Measurements from ENCODE around the gene MC2R.

Gene MC2R

GRCh38 chr18:13932285-13933025 lies 17.1 kb upstream of the MC2R start:
- TF ChIP-seq, protein P1, sequence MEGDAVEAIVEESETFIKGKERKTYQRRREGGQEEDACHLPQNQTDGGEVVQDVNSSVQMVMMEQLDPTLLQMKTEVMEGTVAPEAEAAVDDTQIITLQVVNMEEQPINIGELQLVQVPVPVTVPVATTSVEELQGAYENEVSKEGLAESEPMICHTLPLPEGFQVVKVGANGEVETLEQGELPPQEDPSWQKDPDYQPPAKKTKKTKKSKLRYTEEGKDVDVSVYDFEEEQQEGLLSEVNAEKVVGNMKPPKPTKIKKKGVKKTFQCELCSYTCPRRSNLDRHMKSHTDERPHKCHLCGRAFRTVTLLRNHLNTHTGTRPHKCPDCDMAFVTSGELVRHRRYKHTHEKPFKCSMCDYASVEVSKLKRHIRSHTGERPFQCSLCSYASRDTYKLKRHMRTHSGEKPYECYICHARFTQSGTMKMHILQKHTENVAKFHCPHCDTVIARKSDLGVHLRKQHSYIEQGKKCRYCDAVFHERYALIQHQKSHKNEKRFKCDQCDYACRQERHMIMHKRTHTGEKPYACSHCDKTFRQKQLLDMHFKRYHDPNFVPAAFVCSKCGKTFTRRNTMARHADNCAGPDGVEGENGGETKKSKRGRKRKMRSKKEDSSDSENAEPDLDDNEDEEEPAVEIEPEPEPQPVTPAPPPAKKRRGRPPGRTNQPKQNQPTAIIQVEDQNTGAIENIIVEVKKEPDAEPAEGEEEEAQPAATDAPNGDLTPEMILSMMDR (IDR thresholded peaks at IDR 0.05; ENCODE audit: low read depth, low read length, missing control alignments): no peak
- H3K27me3 ChIP-seq (replicated peaks): no peaks in the 10 kb centered on the region
- no peaks in the 10 kb centered on the region for H3K36me3 ChIP-seq (replicated peaks)
- DNase-seq: no peak
- H3K27ac ChIP-seq: no peak overlapping the region
- H3K4me3 ChIP-seq (ENCODE audit: low read depth, low read length): no peak overlapping the region
- in situ Hi-C loops (cut with HindIII; ENCODE audit: low pct_ligation_motif_present, low sequenced_read_pairs): no loop called here

- TF ChIP-seq, protein P1 (IDR thresholded peaks at IDR 0.05; ENCODE audit: low read depth, low read length, missing control alignments): no peak
- DNase-seq: no peak
- no peaks in the 10 kb centered on the region for H3K27me3 ChIP-seq (replicated peaks)
- no peaks in the 10 kb centered on the region for H3K36me3 ChIP-seq (replicated peaks)
- H3K27ac ChIP-seq: no peak overlapping the region
- in situ Hi-C loops (cut with HindIII; ENCODE audit: low pct_ligation_motif_present, low sequenced_read_pairs): no loop called here
- H3K4me3 ChIP-seq (ENCODE audit: low read depth, low read length): no peak overlapping the region
Observed at GRCh38 chr18:13930964-13931363, 15.6 kb upstream of the MC2R start.

DNA sequence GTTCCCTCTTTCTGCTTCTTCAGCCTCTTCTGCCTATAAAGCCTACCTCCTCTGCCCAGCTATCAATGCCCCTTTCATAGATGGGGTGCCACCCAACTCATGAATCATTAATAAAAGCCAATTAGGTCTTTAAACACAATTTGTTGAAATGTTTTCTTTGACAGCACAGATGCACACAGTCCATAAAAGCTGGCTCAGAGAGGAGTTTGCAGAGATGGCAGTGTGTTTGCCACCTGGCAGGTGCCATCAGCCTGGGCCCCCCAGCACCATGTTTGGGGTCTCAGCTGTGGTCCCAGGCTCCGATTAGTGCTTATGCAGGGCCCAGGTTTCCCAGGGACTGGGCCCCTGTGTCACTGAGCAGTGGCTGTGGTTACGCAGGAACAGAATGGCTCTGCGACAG lies 7.9 kb upstream of the MC2R start:
- in situ Hi-C loops (cut with HindIII; ENCODE audit: low pct_ligation_motif_present, low sequenced_read_pairs): no loop called here
- TF ChIP-seq, protein P1 (IDR thresholded peaks at IDR 0.05; ENCODE audit: low read depth, low read length, missing control alignments): no peak
- DNase-seq: no peak
- Histone ChIP-seq H3K4me3 (ENCODE audit: low read depth, low read length) (no peak overlapping the region), H3K27me3 (replicated peaks) (no peaks in the 10 kb centered on the region), H3K36me3 (replicated peaks) (no peaks in the 10 kb centered on the region), H3K27ac (no peak overlapping the region)

DNA sequence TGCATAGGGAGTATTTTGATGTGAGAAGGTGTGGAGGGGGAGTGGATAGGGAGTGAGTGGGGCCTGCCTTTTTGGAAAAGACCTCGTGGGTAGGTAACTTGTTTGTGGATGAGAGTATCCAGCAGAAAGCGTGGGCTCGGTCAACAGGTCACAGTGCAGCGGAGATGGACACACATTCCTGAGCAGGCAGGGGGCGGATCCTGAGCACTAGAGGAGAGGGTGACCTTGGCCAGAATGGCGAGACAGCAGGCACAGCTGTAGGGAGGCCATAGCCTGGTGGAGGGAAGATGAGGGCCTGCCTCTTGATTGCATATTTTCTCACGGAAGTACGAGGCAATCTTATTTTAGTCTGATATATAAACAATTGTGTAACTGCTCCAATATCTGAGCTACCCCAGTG lies 3.6 kb upstream of the MC2R start:
- Histone ChIP-seq H3K4me3 (ENCODE audit: low read depth, low read length) (no peak overlapping the region), H3K27me3 (replicated peaks) (no peaks in the 10 kb centered on the region), H3K27ac (no peak overlapping the region), H3K36me3 (replicated peaks) (no peaks in the 10 kb centered on the region)
- in situ Hi-C loops (cut with HindIII; ENCODE audit: low pct_ligation_motif_present, low sequenced_read_pairs): no loop called here
- no peak for DNase-seq
- TF ChIP-seq, protein P1 (IDR thresholded peaks at IDR 0.05; ENCODE audit: low read depth, low read length, missing control alignments): no peak

DNA sequence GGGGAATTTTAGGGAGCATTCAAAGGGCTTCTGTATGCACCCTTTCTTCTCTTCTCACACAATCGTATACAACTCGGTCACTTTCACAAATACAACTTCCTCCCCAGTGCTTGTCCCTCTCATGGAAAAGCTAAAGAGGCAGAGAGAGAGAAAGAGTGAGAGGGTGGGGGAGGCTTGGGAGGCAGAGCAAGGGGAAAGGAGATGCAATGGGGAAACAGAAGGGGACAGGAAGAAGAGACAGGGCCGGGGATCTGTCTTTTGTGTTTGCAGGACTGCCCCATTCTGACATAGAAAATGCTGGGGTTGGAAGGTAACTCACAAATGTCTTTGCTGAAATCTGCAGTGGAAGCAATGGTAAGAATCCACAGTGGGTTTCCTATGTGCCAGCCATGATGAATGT lies 2.1 kb upstream of the MC2R start:
- H3K27ac ChIP-seq: no peak overlapping the region

More for the DNA sequence above, 2.1 kb upstream of the MC2R start:
- no peak for DNase-seq
- in situ Hi-C loops (cut with HindIII; ENCODE audit: low pct_ligation_motif_present, low sequenced_read_pairs): no loop called here
- TF ChIP-seq, protein P1 (IDR thresholded peaks at IDR 0.05; ENCODE audit: low read depth, low read length, missing control alignments): no peak
- Histone ChIP-seq H3K27me3 (replicated peaks) (no peaks in the 10 kb centered on the region), H3K36me3 (replicated peaks) (no peaks in the 10 kb centered on the region), H3K4me3 (ENCODE audit: low read depth, low read length) (no peak overlapping the region)
